Measurements from ENCODE around the gene FBXO34. TPM values are rescaled to one million over a fixed set of nuclear protein-coding genes. Genes with fewer than 3 reads are reported as not detected.

FBXO34 gene
- total and polyA plus RNA-seq, 9 of the 15 experiments (the other 6 are each of a cell fraction or from before 2014, with no cell fraction given): 6.3 to 24.9 (median 16.2) TPM

- intact Hi-C loops (cut with micrococcal nuclease): no loop called here
Measured at GRCh38 chr14:55277972-55278740, 6.9 kb downstream of the FBXO34 start.

More at GRCh38 chr14:55277972-55278740, 6.9 kb downstream of the FBXO34 start:
- POLR2A ChIA-PET: interaction anchor here (0.7 kb wide), 1 partner anchor 13 kb away, joined by 3 read pairs; no protein-coding TSS in a partner anchor
- Histone ChIP-seq H3K36me3 (ENCODE audit: control insufficient read depth, insufficient read depth, low read length) (peaks cover 11% of the 10 kb centered on the region; the same call in 2 of the 3 replicates), H3K4me3 (no peak overlapping the region), H3K4me2 (ENCODE audit: insufficient read depth, low read length) (no peak overlapping the region), H3K9me1 (ENCODE audit: control insufficient read depth, insufficient read depth, low read length) (no peaks in the 10 kb centered on the region), H3K9me3 (replicated peaks; ENCODE audit: control insufficient read depth, insufficient read depth, low read depth, low read length) (no peaks in the 10 kb centered on the region), H3K27me3 (ENCODE audit: control insufficient read depth in 2 of 2, insufficient read depth in 2 of 2, low read length in 2 of 2) (no peaks in the 10 kb centered on the region), H2AFZ (ENCODE audit: low read depth, low read length) (no peak overlapping the region), H4K20me1 (replicated peaks; ENCODE audit: control insufficient read depth, insufficient read depth, low read length) (no peaks in the 10 kb centered on the region; the same call in 1 of the 2 replicates), H3K79me2 (ENCODE audit: control insufficient read depth, insufficient read depth, low read length) (peaks cover 94% of the 10 kb centered on the region), H3K27ac (ENCODE audit: extremely low read depth, low read depth, low read length) (no peak overlapping the region), H3K9ac (ENCODE audit: insufficient read depth in 1 of 2, low read depth in 2 of 2, low read length in 2 of 2) (no peak overlapping the region), H3K4me1 (replicated peaks in 1 of 2; ENCODE audit: control insufficient read depth in 2 of 2, insufficient read depth in 2 of 2, low read length in 2 of 2) (peaks cover 5 to 14% of the 10 kb centered on the region in 2 experiments; a peak in 4 of 5 replicates)
- DNase-seq (ENCODE audit: extremely low read depth in 1 of 4, low spot score in 3 of 4): no peak
- no peak for FAIRE-seq
- TF ChIP-seq THRB (CRISPR knock-in tag; conservative IDR thresholded peaks at IDR 0.05) (no peak), SPI1 (IDR thresholded peaks at IDR 0.05; ENCODE audit: borderline replicate concordance, low read depth, low read length) (peak; percentile 85), MTA1 (IDR thresholded peaks at IDR 0.05; ENCODE audit: borderline replicate concordance) (no peak), ZBTB7A (IDR thresholded peaks at IDR 0.05; ENCODE audit: borderline replicate concordance, control insufficient read depth, low read depth, low read length) (no peak), FIP1L1 (IDR thresholded peaks at IDR 0.05; ENCODE audit: low read depth, low read length, poor library complexity, severe bottlenecking) (no peak), MBD2 (IDR thresholded peaks at IDR 0.05; ENCODE audit: borderline replicate concordance, low read depth) (no peak)
- 91% methylated on average over 6 of the region's 6 CpGs for WGBS (ENCODE audit: insufficient coverage, low coverage, missing lambda C conversion rate)
- ATAC-seq: no peak
- CTCF ChIA-PET (ENCODE audit: low intra/inter-chr PET ratio): no interaction called here
- in situ Hi-C loops (cut with MboI): no loop called here
- BruUV-seq (replicated peaks): no TSS peak
